DMS 273 treated with DMSO at 0.1 percent for 48 hours (cell line): ENCODE data around the gene XKR7.
"Not testable (repeated sequence)": the region's sequence is repeated elsewhere in the genome, so short reads cannot be mapped to it uniquely, and the experiment has no call there.

Experiments
- DNase-seq: peaks from one replicate; lab custom pipeline; 2025; lab: John Stamatoyannopoulos, UW

Gene XKR7

GRCh38 chr20:31967830-31968249 is at the start of gene XKR7:
Gene XKR7, plus strand, starts transcription at chr20:31968151. Its CDS starts 25 bp downstream, at chr20:31968176.
- DNase-seq = no peak

- no peak for DNase-seq
Measured at GRCh38 chr20:31918466-31919105, 49.4 kb upstream of the XKR7 start.

- no peak for DNase-seq
Measured at GRCh38 chr20:31919410-31920155, 48.4 kb upstream of the XKR7 start.

GRCh38 chr20:31920275-31920855 is 47.6 kb upstream of the XKR7 start:
- DNase-seq = no peak

- not testable (repeated sequence) for DNase-seq
Measured at GRCh38 chr20:31921480-31921879, 46.5 kb upstream of the XKR7 start.

GRCh38 chr20:31922181-31922580 is 45.8 kb upstream of the XKR7 start:
- no peak for DNase-seq

GRCh38 chr20:31922588-31922987 is 45.4 kb upstream of the XKR7 start:
- no peak for DNase-seq

GRCh38 chr20:31923388-31924331 is 44.3 kb upstream of the XKR7 start:
- DNase-seq = no peak

GRCh38 chr20:31924561-31924960 is 43.4 kb upstream of the XKR7 start:
- DNase-seq = no peak

- no peak for DNase-seq
Measured at GRCh38 chr20:31925631-31926030, 42.3 kb upstream of the XKR7 start.

GRCh38 chr20:31926493-31926892 is 41.5 kb upstream of the XKR7 start:
- no peak for DNase-seq

- no peak for DNase-seq
Measured at GRCh38 chr20:31927627-31928159, 40.3 kb upstream of the XKR7 start.

GRCh38 chr20:31929631-31930030 is 38.3 kb upstream of the XKR7 start:
- not testable (repeated sequence) for DNase-seq

- DNase-seq = no peak
Measured at GRCh38 chr20:31930779-31931178, 37.2 kb upstream of the XKR7 start.

GRCh38 chr20:31933698-31934097 is 34.3 kb upstream of the XKR7 start:
- DNase-seq = no peak

- no peak for DNase-seq
Measured at GRCh38 chr20:31934491-31934890, 33.5 kb upstream of the XKR7 start.

- DNase-seq = no peak
Measured at GRCh38 chr20:31934968-31935764, 32.8 kb upstream of the XKR7 start.

GRCh38 chr20:31936420-31936819 is 31.5 kb upstream of the XKR7 start:
- DNase-seq = no peak

GRCh38 chr20:31937820-31938219 is 30.1 kb upstream of the XKR7 start:
- no peak for DNase-seq

GRCh38 chr20:31939661-31940060 is 28.3 kb upstream of the XKR7 start:
- DNase-seq = no peak

GRCh38 chr20:31943052-31943471 is 24.9 kb upstream of the XKR7 start:
- DNase-seq = no peak
